ENCODE results near the gene LGALS3BP. TPM values are rescaled to one million over a fixed set of nuclear protein-coding genes. Genes with fewer than 3 reads are reported as not detected.

LGALS3BP gene, protein sequence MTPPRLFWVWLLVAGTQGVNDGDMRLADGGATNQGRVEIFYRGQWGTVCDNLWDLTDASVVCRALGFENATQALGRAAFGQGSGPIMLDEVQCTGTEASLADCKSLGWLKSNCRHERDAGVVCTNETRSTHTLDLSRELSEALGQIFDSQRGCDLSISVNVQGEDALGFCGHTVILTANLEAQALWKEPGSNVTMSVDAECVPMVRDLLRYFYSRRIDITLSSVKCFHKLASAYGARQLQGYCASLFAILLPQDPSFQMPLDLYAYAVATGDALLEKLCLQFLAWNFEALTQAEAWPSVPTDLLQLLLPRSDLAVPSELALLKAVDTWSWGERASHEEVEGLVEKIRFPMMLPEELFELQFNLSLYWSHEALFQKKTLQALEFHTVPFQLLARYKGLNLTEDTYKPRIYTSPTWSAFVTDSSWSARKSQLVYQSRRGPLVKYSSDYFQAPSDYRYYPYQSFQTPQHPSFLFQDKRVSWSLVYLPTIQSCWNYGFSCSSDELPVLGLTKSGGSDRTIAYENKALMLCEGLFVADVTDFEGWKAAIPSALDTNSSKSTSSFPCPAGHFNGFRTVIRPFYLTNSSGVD
- 258 and 338 TPM in 2 replicates for total RNA-seq

- H3K4me3 ChIP-seq (ENCODE audit: low read depth, low read length) = peak within 1 kb of the TSS; percentile 64
- no peak for DNase-seq (ENCODE audit: low read depth)
- TF ChIP-seq CTCF (conservative IDR thresholded peaks at IDR 0.05; ENCODE audit: low read depth, low read length) = no peak
These were observed at the start of gene LGALS3BP for GRCh38 chr17:78979780-78980623. TSS of gene LGALS3BP (minus strand) at chr17:78979923. CDS start at chr17:78977191, 2,732 bp downstream.

GRCh38 chr17:79028496-79029326 lies 49.0 kb upstream of the LGALS3BP start:
- DNase-seq (ENCODE audit: low read depth) = no peak
- H3K4me3 ChIP-seq (ENCODE audit: low read depth, low read length) = no peak overlapping the region
- TF ChIP-seq CTCF (conservative IDR thresholded peaks at IDR 0.05; ENCODE audit: low read depth, low read length) = peak; percentile 42

DNA sequence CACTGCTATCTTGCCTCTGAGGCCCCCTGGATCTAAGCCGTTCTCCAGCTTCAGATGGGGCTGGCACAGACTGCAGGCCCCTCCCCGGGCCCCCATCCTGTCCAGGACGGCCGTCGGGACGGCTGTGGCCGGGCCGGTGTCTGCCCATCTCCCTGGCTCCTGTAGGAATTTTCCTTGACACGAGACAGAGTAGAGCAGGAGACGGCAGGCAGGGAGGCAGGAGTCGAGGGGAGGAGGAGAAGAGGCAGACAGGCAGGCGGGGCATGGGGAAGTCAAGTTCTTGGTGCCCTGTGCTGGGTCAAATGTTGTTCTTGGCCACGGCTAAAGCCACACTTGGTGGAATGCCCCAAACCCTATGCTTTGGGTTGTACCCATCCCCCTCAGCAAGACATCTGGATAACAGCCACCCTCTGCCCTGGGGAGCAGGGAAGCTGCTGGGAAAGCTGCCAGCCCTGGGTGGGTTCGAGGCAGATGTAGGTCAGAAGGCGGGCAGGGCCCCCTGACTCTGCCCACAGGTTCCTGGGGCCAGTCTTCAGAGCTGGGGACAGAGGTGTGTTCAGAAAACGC lies 48.3 kb upstream of the LGALS3BP start:
- H3K4me3 ChIP-seq (ENCODE audit: low read depth, low read length) = no peak overlapping the region
- DNase-seq (ENCODE audit: low read depth) = no peak
- TF ChIP-seq CTCF (conservative IDR thresholded peaks at IDR 0.05; ENCODE audit: low read depth, low read length) = no peak

GRCh38 chr17:79027274-79027924 lies 47.7 kb upstream of the LGALS3BP start:
- no peak overlapping the region for H3K4me3 ChIP-seq (ENCODE audit: low read depth, low read length)
- no peak for DNase-seq (ENCODE audit: low read depth)
- TF ChIP-seq CTCF (conservative IDR thresholded peaks at IDR 0.05; ENCODE audit: low read depth, low read length) = no peak

GRCh38 chr17:79026376-79027273 lies 46.9 kb upstream of the LGALS3BP start:
- no peak for TF ChIP-seq CTCF (conservative IDR thresholded peaks at IDR 0.05; ENCODE audit: low read depth, low read length)
- no peak overlapping the region for H3K4me3 ChIP-seq (ENCODE audit: low read depth, low read length)
- no peak for DNase-seq (ENCODE audit: low read depth)
